GM12878 (cell line): ENCODE results near the gene SLC29A2. TPM values are rescaled to one million over a fixed set of nuclear protein-coding genes. Genes with fewer than 3 reads are reported as not detected.

Experiments
- BRCA1 ChIP-seq: IDR thresholded peaks from 2 replicates; pipeline ENCODE4 v1.6.1; 2011; ENCODE audit warnings: low read depth, low read length, improper control_type of control experiment
- CBX5 ChIP-seq: sonication (generic); IDR thresholded peaks from 2 replicates; pipeline ENCODE4 v1.6.1; 2016; ENCODE audit warnings: low read depth, moderate library complexity, mild to moderate bottlenecking, inconsistent platforms
- CREM ChIP-seq: IDR thresholded peaks from 2 replicates; pipeline ENCODE4 v1.6.1; 2014; ENCODE audit warnings: antibody characterized with exemption, low read depth
- EP300 ChIP-seq, 2 experiments: fragments of 150-350 bp in 1 of 2; IDR thresholded peaks; 2 replicates each; pipeline ENCODE4 v1.6.1; 2011 to 2012; ENCODE audit warnings: low read depth in 2 of 2, low read length in 2 of 2, borderline replicate concordance in 1 of 2, improper control_type of control experiment in 1 of 2, inconsistent platforms in 1 of 2; ENCODE audit not compliant: control insufficient read depth in 1 of 2
- EZH2 ChIP-seq: IDR thresholded peaks from 2 replicates; pipeline ENCODE4 v1.6.1; 2012; ENCODE audit warnings: low read depth, mild to moderate bottlenecking, control low read depth, inconsistent platforms, low read length, borderline replicate concordance; ENCODE audit not compliant: control insufficient read depth
- GATAD2B ChIP-seq: fragments of 450-650 bp; conservative IDR thresholded peaks from 2 replicates; pipeline ENCODE4 v1.6.1; 2017; ENCODE audit warnings: low read depth, mild to moderate bottlenecking, moderate library complexity
- HCFC1 ChIP-seq: fragments of 150-350 bp; IDR thresholded peaks from 2 replicates; pipeline ENCODE4 v1.6.1; 2014; ENCODE audit warnings: low read length
- HDAC6 ChIP-seq: fragments of 200-600 bp; sonication (generic); IDR thresholded peaks from one replicate; pipeline ENCODE4 v1.8.0; 2017; ENCODE audit warnings: antibody characterized with exemption; ENCODE audit not compliant: unreplicated experiment
- IKZF2 ChIP-seq, 2 experiments: fragments of 450-650 bp; IDR thresholded peaks; 2 replicates each; pipeline ENCODE4 v1.6.1; 2017; ENCODE audit warnings: mild to moderate bottlenecking in 2 of 2, moderate library complexity in 2 of 2
- IRF3 ChIP-seq: fragments of 450-650 bp; IDR thresholded peaks from 2 replicates; pipeline ENCODE4 v1.6.1; 2014; ENCODE audit warnings: mild to moderate bottlenecking
- MEF2A ChIP-seq: IDR thresholded peaks from 2 replicates; pipeline ENCODE4 v1.6.1; 2011; ENCODE audit warnings: low read depth, mild to moderate bottlenecking, low read length, moderate library complexity; ENCODE audit not compliant: insufficient read depth
- MYB ChIP-seq: fragments of 150-350 bp; IDR thresholded peaks from 2 replicates; pipeline ENCODE4 v1.6.1; 2014; ENCODE audit warnings: mild to moderate bottlenecking, low read depth, low read length, borderline replicate concordance
- RAD51 ChIP-seq: fragments of 450-650 bp; IDR thresholded peaks from 2 replicates; pipeline ENCODE4 v1.6.1; 2016; ENCODE audit warnings: moderate library complexity, mild to moderate bottlenecking, inconsistent platforms
- TBL1XR1 ChIP-seq: IDR thresholded peaks from 2 replicates; pipeline ENCODE4 v1.6.1; 2012; ENCODE audit warnings: low read depth, low read length, improper control_type of control experiment
- ZNF384 ChIP-seq: IDR thresholded peaks from 2 replicates; pipeline ENCODE4 v1.6.1; 2012; ENCODE audit warnings: low read depth, mild to moderate bottlenecking, low read length, improper control_type of control experiment, borderline replicate concordance
- polyA plus RNA-seq, 11 experiments: library from polyadenylated mRNA; depleted of rRNA in 4 of 11; unstranded in 6 of 11; stranded (reverse) in 5 of 11; fragments of >200 nt; fragmentation: Nextera tagmentation in 4 of 11; fragmentation: Illumina TruSeq in 1 of 11; extraction: Ambion mirVana in 4 of 11; extraction: Trizol in 1 of 11; gene quantifications; 1 replicate in 1 of 11; 2 replicates in 10 of 11; pipeline versions ENCODE4 v1.2.1 to v1.2.3, GENCODE V29; 2011 to 2016; ENCODE audit warnings: inconsistent platforms in 2 of 11, missing spikeins in 2 of 11, low read depth in 1 of 11
- total RNA-seq, 4 experiments: library from RNA; depleted of rRNA in 3 of 4; stranded (reverse); fragments of >200 nt in 3 of 4; fragmentation: Illumina TruSeq in 1 of 4; extraction: Trizol in 1 of 4; gene quantifications; 2 replicates each; pipeline versions ENCODE4 v1.2.1 to v1.2.3, GENCODE V29; 2013 to 2021
- TF ChIP-seq, protein P1 (sequence below): fragments of 450-650 bp; IDR thresholded peaks from 2 replicates; pipeline ENCODE4 v1.6.1; 2018; ENCODE audit warnings: mild to moderate bottlenecking, low read depth, moderate library complexity; ENCODE audit not compliant: partially characterized antibody
- TF ChIP-seq, protein P2 (sequence below): fragments of 450-650 bp; IDR thresholded peaks from 2 replicates; pipeline ENCODE4 v1.6.1; 2016; ENCODE audit warnings: mild to moderate bottlenecking, moderate library complexity, borderline replicate concordance

The SLC29A2 gene
- total and polyA plus RNA-seq, 10 of the 15 experiments (the other 5 are each of a cell fraction or from before 2014, with no cell fraction given): 0.27 to 7.5 (median 2.2) TPM

GRCh38 chr11:66336234-66337102 is 35.1 kb downstream of the SLC29A2 start, which contains the start of gene RIN1 (continued):
- TF ChIP-seq IRF3 (0 out of 2 replicates have a peak, but pooled peaks have one; percentile 4), CBX5 (no peak), HCFC1 (no peak), ZNF384 (no peak), GATAD2B (peak; percentile 95), TBL1XR1 (peak; percentile 49; the same call in 1 of the 2 replicates), IKZF2 (IDR thresholded peaks at IDR 0.05) (peak; percentile 73 to 81; a peak in 3 of 4 replicates), HDAC6 (no peak), MEF2A (no peak), EZH2 (no peak), CREM (peak; percentile 59), EP300 (IDR thresholded peaks at IDR 0.05; ENCODE audit: borderline replicate concordance in 1 of 2, control insufficient read depth in 1 of 2, low read depth in 2 of 2, low read length in 2 of 2) (peak; percentile 57 to 64; a peak in 3 of 4 replicates), MYB (no peak), BRCA1 (no peak), RAD51 (peak; percentile 54; the same call in 1 of the 2 replicates)
- TF ChIP-seq, protein P1, sequence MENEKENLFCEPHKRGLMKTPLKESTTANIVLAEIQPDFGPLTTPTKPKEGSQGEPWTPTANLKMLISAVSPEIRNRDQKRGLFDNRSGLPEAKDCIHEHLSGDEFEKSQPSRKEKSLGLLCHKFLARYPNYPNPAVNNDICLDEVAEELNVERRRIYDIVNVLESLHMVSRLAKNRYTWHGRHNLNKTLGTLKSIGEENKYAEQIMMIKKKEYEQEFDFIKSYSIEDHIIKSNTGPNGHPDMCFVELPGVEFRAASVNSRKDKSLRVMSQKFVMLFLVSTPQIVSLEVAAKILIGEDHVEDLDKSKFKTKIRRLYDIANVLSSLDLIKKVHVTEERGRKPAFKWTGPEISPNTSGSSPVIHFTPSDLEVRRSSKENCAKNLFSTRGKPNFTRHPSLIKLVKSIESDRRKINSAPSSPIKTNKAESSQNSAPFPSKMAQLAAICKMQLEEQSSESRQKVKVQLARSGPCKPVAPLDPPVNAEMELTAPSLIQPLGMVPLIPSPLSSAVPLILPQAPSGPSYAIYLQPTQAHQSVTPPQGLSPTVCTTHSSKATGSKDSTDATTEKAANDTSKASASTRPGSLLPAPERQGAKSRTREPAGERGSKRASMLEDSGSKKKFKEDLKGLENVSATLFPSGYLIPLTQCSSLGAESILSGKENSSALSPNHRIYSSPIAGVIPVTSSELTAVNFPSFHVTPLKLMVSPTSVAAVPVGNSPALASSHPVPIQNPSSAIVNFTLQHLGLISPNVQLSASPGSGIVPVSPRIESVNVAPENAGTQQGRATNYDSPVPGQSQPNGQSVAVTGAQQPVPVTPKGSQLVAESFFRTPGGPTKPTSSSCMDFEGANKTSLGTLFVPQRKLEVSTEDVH: no peak
- TF ChIP-seq, protein P2, sequence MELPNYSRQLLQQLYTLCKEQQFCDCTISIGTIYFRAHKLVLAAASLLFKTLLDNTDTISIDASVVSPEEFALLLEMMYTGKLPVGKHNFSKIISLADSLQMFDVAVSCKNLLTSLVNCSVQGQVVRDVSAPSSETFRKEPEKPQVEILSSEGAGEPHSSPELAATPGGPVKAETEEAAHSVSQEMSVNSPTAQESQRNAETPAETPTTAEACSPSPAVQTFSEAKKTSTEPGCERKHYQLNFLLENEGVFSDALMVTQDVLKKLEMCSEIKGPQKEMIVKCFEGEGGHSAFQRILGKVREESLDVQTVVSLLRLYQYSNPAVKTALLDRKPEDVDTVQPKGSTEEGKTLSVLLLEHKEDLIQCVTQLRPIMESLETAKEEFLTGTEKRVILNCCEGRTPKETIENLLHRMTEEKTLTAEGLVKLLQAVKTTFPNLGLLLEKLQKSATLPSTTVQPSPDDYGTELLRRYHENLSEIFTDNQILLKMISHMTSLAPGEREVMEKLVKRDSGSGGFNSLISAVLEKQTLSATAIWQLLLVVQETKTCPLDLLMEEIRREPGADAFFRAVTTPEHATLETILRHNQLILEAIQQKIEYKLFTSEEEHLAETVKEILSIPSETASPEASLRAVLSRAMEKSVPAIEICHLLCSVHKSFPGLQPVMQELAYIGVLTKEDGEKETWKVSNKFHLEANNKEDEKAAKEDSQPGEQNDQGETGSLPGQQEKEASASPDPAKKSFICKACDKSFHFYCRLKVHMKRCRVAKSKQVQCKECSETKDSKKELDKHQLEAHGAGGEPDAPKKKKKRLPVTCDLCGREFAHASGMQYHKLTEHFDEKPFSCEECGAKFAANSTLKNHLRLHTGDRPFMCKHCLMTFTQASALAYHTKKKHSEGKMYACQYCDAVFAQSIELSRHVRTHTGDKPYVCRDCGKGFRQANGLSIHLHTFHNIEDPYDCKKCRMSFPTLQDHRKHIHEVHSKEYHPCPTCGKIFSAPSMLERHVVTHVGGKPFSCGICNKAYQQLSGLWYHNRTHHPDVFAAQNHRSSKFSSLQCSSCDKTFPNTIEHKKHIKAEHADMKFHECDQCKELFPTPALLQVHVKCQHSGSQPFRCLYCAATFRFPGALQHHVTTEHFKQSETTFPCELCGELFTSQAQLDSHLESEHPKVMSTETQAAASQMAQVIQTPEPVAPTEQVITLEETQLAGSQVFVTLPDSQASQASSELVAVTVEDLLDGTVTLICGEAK: 0 out of 2 replicates have a peak, but pooled peaks have one; percentile 10
- TF ChIP-seq, all 136 proteins: peak for 56
